ENCODE results near the gene NCCRP1.

Gene NCCRP1

DNA sequence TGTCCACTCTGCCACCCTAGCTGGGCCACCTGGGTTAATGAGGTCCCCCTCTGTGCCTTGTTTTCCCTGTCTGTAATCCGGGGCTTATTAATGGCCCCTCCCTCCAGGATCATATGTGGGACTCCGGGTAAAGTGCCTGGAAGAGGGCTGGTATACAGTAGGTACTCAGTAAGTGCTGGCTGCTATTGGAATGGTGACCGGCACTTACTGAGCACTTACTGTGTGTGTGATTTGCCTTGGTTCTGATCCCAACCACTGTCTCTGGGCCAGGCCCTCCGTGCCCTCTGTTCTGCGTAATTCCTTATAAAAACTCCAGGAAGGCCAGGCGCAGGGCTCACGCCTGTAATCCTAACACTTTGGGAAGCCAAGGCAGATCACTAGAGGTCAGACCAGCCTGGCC lies 30.9 kb upstream of the NCCRP1 start:
- DNase-seq: no peak

DNA sequence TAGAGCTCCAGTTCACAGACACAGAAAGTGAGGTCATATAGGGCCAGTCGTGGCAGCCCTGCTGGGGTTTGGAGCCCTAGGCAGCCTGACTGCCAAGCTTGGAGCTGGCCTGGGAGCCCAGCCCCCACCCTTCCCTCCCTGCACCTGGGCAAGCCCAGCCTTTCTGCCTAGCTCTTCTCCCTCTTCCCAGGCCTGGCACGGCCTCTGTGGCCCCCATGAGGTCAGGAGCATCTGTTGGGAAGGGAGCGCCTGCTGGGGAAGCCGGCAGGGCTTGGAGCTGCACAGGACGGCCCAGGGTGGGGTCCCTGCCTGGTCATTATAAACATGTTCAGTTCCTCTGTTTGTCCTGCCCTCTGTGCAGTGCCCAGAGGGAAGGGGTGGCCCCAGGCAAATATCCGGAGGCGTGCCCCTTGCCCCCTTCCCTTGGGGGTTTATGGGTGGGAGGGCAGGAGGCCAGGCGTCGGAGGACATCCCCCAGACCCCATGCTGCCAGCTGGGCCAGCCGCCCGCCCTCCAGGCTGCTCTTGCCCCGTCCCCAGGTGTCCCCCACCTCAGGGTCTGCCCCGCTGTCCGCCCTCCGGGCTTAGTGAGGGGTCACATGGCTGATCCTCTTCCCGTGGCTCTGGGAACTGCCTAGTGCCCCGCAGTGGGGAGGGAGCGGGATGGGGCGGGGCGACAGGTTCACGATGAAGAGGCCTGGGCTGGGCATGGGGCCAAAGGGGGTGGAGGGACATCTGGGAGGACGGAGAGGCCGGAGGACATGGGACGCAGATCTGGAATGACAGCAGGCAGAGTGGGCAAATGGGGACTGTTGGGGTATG lies 30.0 kb upstream of the NCCRP1 start:
- no peak for DNase-seq

DNA sequence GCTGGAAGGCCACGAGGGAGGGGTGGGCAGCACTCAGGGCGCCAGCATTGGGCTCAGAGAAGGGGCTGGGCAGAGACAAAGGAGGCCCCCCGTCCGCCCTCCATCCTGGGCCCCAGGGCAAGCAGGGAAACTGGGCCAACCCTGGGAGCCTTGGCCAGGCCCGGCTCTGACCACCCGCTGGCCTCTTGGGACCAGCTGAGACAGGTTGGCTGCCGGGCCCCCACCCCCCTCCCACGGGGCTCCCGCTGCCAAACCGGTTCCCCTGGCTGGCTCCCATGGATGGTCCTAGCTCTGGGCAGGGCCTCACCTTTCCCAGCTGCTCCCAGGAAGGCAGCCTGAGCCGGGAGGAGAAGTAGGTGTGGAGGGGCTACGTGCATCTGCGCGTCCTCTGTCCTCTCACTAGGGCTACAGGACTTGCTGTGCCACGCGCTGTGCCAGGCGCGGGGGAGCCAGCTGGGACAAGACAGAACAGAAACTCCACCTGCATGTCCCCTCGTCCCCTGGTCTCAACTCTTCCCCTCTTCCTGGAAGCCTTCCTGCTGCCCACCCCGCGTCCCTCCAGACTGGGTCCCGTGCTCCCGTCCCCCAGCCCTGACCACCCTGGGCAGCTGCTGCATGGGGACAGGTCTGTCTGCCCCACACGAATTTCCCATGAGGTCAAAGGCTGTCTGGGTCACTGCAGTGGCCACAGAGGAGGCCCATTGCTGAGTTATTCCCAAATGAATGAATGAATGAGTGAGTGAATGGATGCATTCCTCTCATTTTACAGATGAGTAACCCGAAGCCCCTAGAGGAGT lies 29.1 kb upstream of the NCCRP1 start:
- no peak for DNase-seq

DNA sequence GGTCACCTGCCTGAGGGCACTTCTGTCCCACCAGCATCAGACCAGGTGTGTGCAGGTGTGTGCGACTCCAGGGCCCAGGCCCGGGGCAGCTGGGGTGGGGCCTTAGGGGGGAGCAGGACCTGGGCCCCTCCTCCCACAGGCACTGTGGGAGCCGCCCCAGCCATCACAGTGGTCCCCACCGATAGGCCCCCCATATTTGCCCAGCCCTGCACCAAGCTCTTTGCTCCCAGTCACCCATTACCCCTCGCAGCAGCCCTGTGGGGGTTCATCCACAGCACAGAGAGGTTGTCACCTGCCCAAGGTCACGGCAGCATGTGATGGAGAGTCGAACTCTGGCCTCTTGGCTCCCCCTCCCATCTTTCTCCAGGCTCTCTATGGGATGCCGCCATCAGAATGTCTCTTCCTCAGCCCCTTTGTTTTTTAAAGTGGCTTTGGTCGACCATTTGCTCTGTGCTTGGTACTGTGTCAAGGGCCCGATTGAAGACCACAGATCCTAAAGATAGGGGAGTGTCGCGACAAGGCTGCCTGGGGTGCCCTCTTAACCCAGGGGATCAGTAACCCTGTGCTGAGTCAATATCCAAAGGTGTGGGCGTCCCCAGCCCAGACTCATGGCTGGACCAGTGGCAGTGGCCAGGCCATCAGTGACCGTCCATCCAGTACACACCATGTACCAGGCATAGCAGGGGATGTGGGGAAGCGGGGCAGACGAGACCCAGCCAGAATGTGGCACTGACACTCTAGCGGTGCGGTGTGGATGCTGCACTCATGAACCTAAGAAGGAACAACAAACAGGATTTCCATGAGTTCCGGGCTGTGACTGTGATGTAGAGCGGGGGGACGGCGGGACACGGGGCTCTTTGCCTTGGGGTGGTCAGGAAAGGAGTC lies 28.3 kb upstream of the NCCRP1 start:
- no peak for DNase-seq

DNA sequence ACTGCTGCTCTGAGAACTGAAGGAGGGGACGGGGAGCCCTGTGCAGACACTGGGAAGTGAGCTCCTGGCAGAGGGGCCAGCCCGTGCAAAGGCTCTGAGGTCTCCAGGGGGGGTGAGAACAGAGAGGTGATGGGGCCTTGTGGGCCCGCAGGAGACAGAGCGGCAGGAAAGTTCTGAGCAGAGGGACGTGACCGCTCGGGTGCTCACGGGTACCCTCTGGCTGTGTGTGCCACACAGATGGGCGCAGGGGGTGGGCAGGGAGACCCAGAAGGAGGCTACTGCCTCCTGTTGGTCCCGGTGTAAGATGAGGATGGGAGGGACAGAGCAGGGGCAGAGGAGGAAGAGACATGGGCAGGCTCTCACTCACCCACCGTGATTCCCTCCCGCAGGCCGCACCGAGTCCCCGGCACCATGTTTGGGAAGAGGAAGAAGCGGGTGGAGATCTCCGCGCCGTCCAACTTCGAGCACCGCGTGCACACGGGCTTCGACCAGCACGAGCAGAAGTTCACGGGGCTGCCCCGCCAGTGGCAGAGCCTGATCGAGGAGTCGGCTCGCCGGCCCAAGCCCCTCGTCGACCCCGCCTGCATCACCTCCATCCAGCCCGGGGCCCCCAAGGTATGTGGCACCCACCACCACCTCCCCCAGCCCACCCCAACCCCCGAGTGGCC lies 27.5 kb upstream of the NCCRP1 start:
- no peak for DNase-seq

- no peak for DNase-seq
These were observed 26.2 kb upstream of the NCCRP1 start for GRCh38 chr19:39170386-39171231.

DNA sequence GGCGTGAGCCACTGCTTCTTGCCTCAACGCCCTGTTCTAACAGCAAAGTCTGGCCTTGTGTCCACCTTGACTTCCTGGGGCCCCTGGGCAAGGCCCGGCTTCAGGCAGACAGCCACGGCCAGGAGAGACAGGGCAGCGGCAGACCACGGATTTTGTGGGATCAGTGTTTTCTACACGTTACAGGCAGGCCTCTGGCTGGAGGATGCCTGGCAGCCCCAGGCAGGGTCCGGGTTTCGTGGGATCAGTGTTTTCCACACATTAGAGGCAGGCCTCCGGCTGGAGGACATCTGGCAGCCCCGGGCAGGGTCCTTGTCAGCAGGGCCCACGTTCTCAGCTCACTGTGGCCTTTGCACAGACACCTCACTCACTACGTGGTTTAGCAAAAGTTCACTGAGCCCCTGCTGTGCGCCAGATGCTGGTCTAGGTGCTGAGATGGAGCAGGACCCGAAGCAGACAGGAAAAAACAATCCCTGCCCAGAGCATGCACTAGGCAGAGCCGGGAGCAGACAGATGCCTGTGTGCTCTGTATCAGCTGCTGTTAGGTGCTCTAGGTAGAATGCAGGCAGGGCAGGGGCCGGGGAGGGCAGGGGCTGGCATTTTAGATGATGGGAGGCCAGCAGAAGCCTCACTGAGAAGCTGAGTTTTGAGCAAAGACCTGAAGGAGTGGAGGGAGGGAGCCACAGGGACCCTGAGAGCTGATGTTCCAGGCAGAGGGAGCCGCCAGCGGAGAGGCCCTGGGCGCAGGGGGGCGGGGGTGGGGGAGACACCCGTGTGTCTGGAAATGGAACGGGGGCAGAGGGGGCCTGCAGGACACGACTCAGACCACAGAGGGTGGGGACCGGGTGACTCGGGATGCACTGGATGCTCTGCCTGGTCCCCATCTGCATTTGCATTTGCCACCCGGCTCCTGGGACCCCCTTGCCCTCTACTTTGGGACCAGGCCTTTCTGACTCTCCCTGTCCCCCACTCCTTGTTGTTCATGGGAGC lies 25.0 kb upstream of the NCCRP1 start:
- DNase-seq: no peak

- DNase-seq: no peak
These were observed 23.9 kb upstream of the NCCRP1 start for GRCh38 chr19:39172700-39173501.

- no peak for DNase-seq
These were observed 23.2 kb upstream of the NCCRP1 start for GRCh38 chr19:39173502-39173991.

DNA sequence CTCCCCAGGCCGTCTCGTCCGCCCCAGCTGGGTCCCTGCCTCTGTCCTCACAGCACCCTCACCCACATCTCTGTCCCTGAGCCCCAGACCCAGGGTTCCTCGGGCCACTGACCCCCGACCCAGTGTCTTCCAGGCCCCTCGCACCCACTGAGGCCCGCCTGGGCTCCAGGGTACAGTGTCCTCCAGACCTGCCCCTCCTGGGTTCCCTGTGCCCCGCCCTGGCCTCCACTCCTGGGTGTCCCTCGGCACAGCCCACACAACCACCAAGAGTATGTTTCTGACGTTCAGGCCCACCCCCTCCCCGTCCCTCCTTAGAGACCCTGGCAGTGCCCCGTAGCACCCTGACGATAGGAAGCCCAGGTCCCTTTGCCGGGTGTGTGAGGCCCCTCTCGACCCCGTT lies 22.6 kb upstream of the NCCRP1 start:
- DNase-seq: no peak

GRCh38 chr19:39174558-39175544 lies 21.9 kb upstream of the NCCRP1 start:
- no peak for DNase-seq

DNA sequence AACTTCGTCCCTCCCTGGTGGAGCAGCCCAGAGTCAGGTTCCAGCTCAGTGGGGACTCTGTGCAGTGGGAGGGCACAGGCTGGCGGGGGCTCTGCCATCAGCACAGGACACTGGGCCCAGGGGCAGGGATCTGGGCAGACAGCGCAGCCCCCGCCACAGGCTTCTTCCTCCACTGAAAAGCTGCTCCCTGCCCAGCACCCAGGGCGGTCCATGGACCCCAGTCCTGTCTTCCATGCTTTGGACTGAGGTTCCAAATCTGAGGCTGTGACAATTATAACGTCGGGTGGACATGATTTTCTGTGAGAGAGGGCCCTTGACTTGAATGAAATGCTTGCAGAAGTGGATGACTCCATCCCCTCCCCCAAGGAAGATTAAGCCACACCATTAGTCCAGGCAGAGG lies 21.2 kb upstream of the NCCRP1 start:
- DNase-seq: no peak

DNA sequence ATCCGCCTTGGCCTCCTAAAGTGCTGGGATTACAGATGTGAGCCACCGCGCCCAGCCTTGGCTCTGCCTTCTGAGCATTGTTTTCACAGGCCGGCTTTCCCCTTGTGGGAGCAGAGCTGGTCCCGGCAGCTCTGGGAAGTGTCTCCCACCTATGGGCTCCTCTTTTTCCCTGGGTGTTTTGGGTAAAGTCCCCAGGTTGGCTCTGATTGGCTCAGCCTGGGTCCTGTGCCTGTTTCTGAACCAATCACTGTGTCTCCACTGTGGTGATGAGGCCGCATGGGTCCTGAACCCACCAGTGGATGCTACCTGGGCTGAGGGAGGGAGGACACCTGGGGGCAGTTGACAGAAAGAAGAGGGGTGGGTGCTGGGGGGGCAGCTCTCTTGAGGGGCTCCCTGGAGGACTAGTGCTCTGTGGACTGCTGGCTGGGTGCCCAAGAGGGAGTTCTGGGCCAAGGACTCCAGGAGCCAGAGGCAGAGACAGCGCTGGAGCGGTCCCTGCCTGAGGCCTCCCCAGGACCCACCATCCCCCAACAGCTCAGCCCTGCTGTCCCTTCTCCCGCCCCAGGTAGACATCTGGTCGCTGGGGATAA lies 19.6 kb upstream of the NCCRP1 start:
- DNase-seq: no peak

DNA sequence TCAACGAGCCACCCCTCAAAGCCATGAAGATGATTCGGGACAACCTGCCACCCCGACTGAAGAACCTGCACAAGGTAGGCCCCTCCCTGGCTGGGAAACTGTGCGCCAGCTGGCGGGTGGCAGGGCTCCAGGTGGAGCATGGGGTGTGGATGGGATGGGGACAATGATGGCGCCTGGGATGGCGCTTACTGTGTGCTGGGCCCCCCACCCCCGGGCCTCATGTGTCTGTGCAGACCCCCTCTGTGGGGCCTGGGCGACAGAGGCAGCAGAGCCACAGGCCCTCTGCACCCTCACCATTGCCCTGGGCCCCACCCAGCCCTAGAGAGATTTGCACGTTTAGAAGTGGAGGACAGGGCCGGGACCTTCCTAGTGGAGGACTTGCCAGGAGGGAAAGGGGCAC lies 19.0 kb upstream of the NCCRP1 start:
- DNase-seq: no peak

GRCh38 chr19:39178296-39179006 lies 18.3 kb upstream of the NCCRP1 start:
- DNase-seq: no peak

DNA sequence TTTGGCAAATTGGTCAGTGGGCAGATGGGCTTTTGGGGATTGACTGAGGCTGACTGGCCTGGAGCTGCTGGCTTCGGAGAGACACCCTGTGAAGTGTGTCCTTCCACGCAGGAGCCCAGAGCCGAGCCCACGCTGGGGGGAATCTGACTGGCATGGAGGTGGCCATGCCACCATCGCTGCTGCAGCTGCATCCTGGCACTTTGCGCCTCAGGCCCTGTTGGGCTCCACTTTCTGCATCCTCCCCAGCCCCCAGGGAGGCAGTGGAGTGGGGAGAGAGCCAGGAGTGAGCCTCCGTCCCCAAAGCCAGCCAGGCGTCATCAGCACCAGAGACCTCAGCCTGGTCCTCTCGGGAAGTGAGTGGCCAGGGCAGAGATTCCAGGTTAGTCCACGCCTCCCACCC lies 17.0 kb upstream of the NCCRP1 start:
- no peak for DNase-seq

DNA sequence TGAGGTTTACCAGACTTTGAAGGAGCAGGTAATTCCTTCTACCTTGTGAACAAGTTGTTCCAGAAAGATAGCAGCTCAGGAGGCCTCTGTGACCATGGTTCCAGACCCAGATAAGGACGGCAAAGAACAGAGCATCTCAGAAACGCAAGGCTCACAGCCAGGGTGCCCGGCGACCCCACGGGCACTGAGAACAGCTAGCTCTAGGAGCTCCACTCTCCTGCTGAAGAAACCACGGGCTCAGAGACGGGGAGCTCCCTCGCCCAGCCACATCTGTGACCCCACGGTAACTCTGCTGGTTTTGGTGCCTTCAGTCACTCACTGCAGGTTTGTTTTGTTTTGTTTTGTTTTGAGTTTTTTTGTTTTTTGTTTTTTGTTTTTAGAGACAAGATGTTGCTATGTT lies 16.0 kb upstream of the NCCRP1 start:
- no peak for DNase-seq
